ENCODE results near the gene NOL9. TPM values are rescaled to one million over a fixed set of nuclear protein-coding genes. Genes with fewer than 3 reads are reported as not detected.
A peak's percentile ranks its signal among the peaks of the same experiment; 100 is the strongest.

NOL9 gene
- total and polyA plus RNA-seq, 2 of the 13 experiments (the other 11 are each of a cell fraction or from before 2014, with no cell fraction given): 18.0 to 24.7 TPM

- no peak; the same call in 1 of the 2 replicates for TF ChIP-seq ELF4 (CRISPR knock-in tag; IDR thresholded peaks at IDR 0.05; ENCODE audit: borderline replicate concordance)
- TF ChIP-seq IRX3 (CRISPR knock-in tag; IDR thresholded peaks at IDR 0.05; ENCODE audit: borderline replicate concordance, low read depth): no peak
- no peak for TF ChIP-seq ATM (IDR thresholded peaks at IDR 0.05; ENCODE audit: borderline replicate concordance)
- no peak for TF ChIP-seq BRCA1 (CRISPR knock-in tag; IDR thresholded peaks at IDR 0.05)
- no peak for TF ChIP-seq TSC22D2 (CRISPR knock-in tag; IDR thresholded peaks at IDR 0.05; ENCODE audit: borderline replicate concordance)
- no peak for TF ChIP-seq FUBP1 (CRISPR knock-in tag; IDR thresholded peaks at IDR 0.05; ENCODE audit: borderline replicate concordance)
- no peak for TF ChIP-seq ZNF557 (CRISPR knock-in tag; IDR thresholded peaks at IDR 0.05)
- no peak for TF ChIP-seq FLYWCH1 (CRISPR knock-in tag; IDR thresholded peaks at IDR 0.05)
- TF ChIP-seq HDAC6 (IDR thresholded peaks at IDR 0.05; ENCODE audit: low read depth, low read length): no peak
- TF ChIP-seq SMARCC2 (IDR thresholded peaks at IDR 0.05): no peak
- no peak for TF ChIP-seq ZNF484 (CRISPR knock-in tag; IDR thresholded peaks at IDR 0.05; ENCODE audit: borderline replicate concordance, low read depth)
- TF ChIP-seq MNT (IDR thresholded peaks at IDR 0.05): peak; percentile 95
- TF ChIP-seq EHMT2 (IDR thresholded peaks at IDR 0.05; ENCODE audit: borderline replicate concordance, low read depth, low read length): no peak
- TF ChIP-seq ZFP36L2 (CRISPR knock-in tag; IDR thresholded peaks at IDR 0.05): no peak
- TF ChIP-seq ETV6 (CRISPR knock-in tag; conservative IDR thresholded peaks at IDR 0.05): no peak
- TF ChIP-seq ZNF576 (CRISPR knock-in tag; IDR thresholded peaks at IDR 0.05): no peak
- TF ChIP-seq MTERF4 (CRISPR knock-in tag; IDR thresholded peaks at IDR 0.05): peak; percentile 61; the same call in 1 of the 2 replicates
- no peak for TF ChIP-seq ZUFSP (CRISPR knock-in tag; IDR thresholded peaks at IDR 0.05; ENCODE audit: borderline replicate concordance)
- TF ChIP-seq ZNF280B (CRISPR knock-in tag; IDR thresholded peaks at IDR 0.05; ENCODE audit: borderline replicate concordance): 0 out of 2 replicates have a peak, but pooled peaks have one; percentile 5
- no peak for TF ChIP-seq MIXL1 (CRISPR knock-in tag; IDR thresholded peaks at IDR 0.05)
These were observed 47.0 kb upstream of the NOL9 start (continued) for GRCh38 chr1:6601049-6601922.
